Liver (tissue), 3 donors: ENCODE measurements around the gene N4BP2.

Experiments
- ATF3 ChIP-seq: IDR thresholded peaks from 2 replicates; pipeline ENCODE4 v1.6.1; 2016; ENCODE audit warnings: antibody characterized with exemption
- CTCF ChIP-seq: fragments of 150-350 bp; IDR thresholded peaks from 2 replicates; pipeline ENCODE4 v1.5.1; 2017; ENCODE audit warnings: improper control_type of control experiment, low read depth, low read length; ENCODE audit not compliant: missing input control
- EGR1 ChIP-seq, 2 donors: IDR thresholded peaks; 2 replicates each; pipeline ENCODE4 v1.6.1; 2016 to 2018; ENCODE audit warnings: antibody characterized with exemption in 2 of 2, low read depth in 2 of 2
- GABPA ChIP-seq, 2 donors: IDR thresholded peaks in 1 of 2; conservative IDR thresholded peaks in 1 of 2; 2 replicates each; pipeline ENCODE4 v1.6.1; 2016; ENCODE audit warnings: antibody characterized with exemption in 2 of 2, mild to moderate bottlenecking in 1 of 2, moderate library complexity in 1 of 2
- HNF4G ChIP-seq: IDR thresholded peaks from 2 replicates; pipeline ENCODE4 v1.6.1; 2016; ENCODE audit warnings: antibody characterized with exemption
- MAX ChIP-seq: IDR thresholded peaks from 2 replicates; pipeline ENCODE4 v1.6.1; 2016; ENCODE audit warnings: antibody characterized with exemption
- REST ChIP-seq: IDR thresholded peaks from 2 replicates; pipeline ENCODE4 v1.6.1; 2016; ENCODE audit warnings: antibody characterized with exemption, mild to moderate bottlenecking
- YY1 ChIP-seq: IDR thresholded peaks from 2 replicates; pipeline ENCODE4 v1.6.1; 2016; ENCODE audit warnings: antibody characterized with exemption, mild to moderate bottlenecking
- donor health status: healthy.
- donor health status: healthy.

- TF ChIP-seq GABPA (IDR thresholded peaks at IDR 0.05 in 1 of 2, conservative IDR thresholded peaks at IDR 0.05 in 1 of 2) (no peak), CTCF (no peak), ATF3 (no peak), MAX (no peak), REST (no peak), HNF4G (no peak), EGR1 (IDR thresholded peaks at IDR 0.05; ENCODE audit: low read depth in 2 of 2) (no peak), YY1 (no peak)
Measured at GRCh38 chr4:40119344-40119743, 62.7 kb downstream of the N4BP2 start.
